KOPT-K1 (cell line): ENCODE data around the gene HS3ST5.

Experiments
- H3K27ac ChIP-seq: fragments of 200-600 bp; sonication (generic); 2 replicates; pipeline ENCODE4 v1.5.1; 2016; ENCODE audit warnings: antibody characterized with exemption, mild to moderate bottlenecking, low read depth, low read length; ENCODE audit not compliant: poor library complexity, severe bottlenecking
- H3K36me3 ChIP-seq: fragments of 200-600 bp; sonication (generic); 2 replicates; pipeline ENCODE4 v1.5.1; 2017; ENCODE audit warnings: antibody characterized with exemption, mild to moderate bottlenecking, low read length, moderate library complexity; ENCODE audit not compliant: insufficient read depth
- H3K9me3 ChIP-seq: fragments of 200-600 bp; sonication (generic); 2 replicates; pipeline ENCODE4 v1.5.1; 2017; ENCODE audit warnings: antibody characterized with exemption, low read length, mild to moderate bottlenecking; ENCODE audit not compliant: insufficient read depth, poor library complexity, severe bottlenecking

Gene HS3ST5

GRCh38 chr6:114301596-114302219 is 41.1 kb downstream of the HS3ST5 start:
- H3K36me3 ChIP-seq = no peaks in the 10 kb centered on the region
- H3K27ac ChIP-seq = no peak overlapping the region
- no peaks in the 10 kb centered on the region for H3K9me3 ChIP-seq

- H3K36me3 ChIP-seq = no peaks in the 10 kb centered on the region
- H3K27ac ChIP-seq = no peak overlapping the region
- no peaks in the 10 kb centered on the region for H3K9me3 ChIP-seq
Observed at GRCh38 chr6:114297135-114297534, 45.7 kb downstream of the HS3ST5 start.

GRCh38 chr6:114292431-114292830 is 50.4 kb downstream of the HS3ST5 start:
- no peaks in the 10 kb centered on the region for H3K9me3 ChIP-seq
- H3K36me3 ChIP-seq = no peaks in the 10 kb centered on the region
- no peak overlapping the region for H3K27ac ChIP-seq

GRCh38 chr6:114291428-114291827 is 51.4 kb downstream of the HS3ST5 start:
- H3K9me3 ChIP-seq = no peaks in the 10 kb centered on the region
- no peak overlapping the region for H3K27ac ChIP-seq
- H3K36me3 ChIP-seq = no peaks in the 10 kb centered on the region

GRCh38 chr6:114290864-114291263 is 52.0 kb downstream of the HS3ST5 start:
- Histone ChIP-seq H3K9me3 (no peaks in the 10 kb centered on the region), H3K36me3 (no peaks in the 10 kb centered on the region), H3K27ac (no peak overlapping the region)

GRCh38 chr6:114288701-114289495 is 53.9 kb downstream of the HS3ST5 start:
- no peak overlapping the region for H3K27ac ChIP-seq
- H3K9me3 ChIP-seq = no peaks in the 10 kb centered on the region
- no peaks in the 10 kb centered on the region for H3K36me3 ChIP-seq

- no peaks in the 10 kb centered on the region for H3K9me3 ChIP-seq
- no peaks in the 10 kb centered on the region for H3K36me3 ChIP-seq
- H3K27ac ChIP-seq = no peak overlapping the region
Observed at GRCh38 chr6:114287461-114287860, 55.4 kb downstream of the HS3ST5 start.

GRCh38 chr6:114286211-114286610 is 56.6 kb downstream of the HS3ST5 start:
- H3K9me3 ChIP-seq = no peaks in the 10 kb centered on the region
- H3K27ac ChIP-seq = no peak overlapping the region
- no peaks in the 10 kb centered on the region for H3K36me3 ChIP-seq

GRCh38 chr6:114284281-114284680 is 58.5 kb downstream of the HS3ST5 start:
- no peak overlapping the region for H3K27ac ChIP-seq
- no peaks in the 10 kb centered on the region for H3K36me3 ChIP-seq
- no peaks in the 10 kb centered on the region for H3K9me3 ChIP-seq

GRCh38 chr6:114282292-114282691 is 60.5 kb downstream of the HS3ST5 start:
- Histone ChIP-seq H3K36me3 (no peaks in the 10 kb centered on the region), H3K27ac (no peak overlapping the region), H3K9me3 (no peaks in the 10 kb centered on the region)

GRCh38 chr6:114281496-114281895 is 61.3 kb downstream of the HS3ST5 start:
- H3K27ac ChIP-seq = no peak overlapping the region

GRCh38 chr6:114280239-114280982 is 62.4 kb downstream of the HS3ST5 start:
- Histone ChIP-seq H3K9me3 (no peaks in the 10 kb centered on the region), H3K27ac (no peak overlapping the region), H3K36me3 (no peaks in the 10 kb centered on the region)

More at GRCh38 chr6:114281496-114281895, 61.3 kb downstream of the HS3ST5 start:
- Histone ChIP-seq H3K9me3 (no peaks in the 10 kb centered on the region), H3K36me3 (no peaks in the 10 kb centered on the region)

GRCh38 chr6:114277220-114277619 is 65.6 kb downstream of the HS3ST5 start:
- H3K9me3 ChIP-seq = no peaks in the 10 kb centered on the region
- no peak overlapping the region for H3K27ac ChIP-seq
- H3K36me3 ChIP-seq = no peaks in the 10 kb centered on the region

GRCh38 chr6:114276783-114277182 is 66.0 kb downstream of the HS3ST5 start:
- Histone ChIP-seq H3K9me3 (no peaks in the 10 kb centered on the region), H3K27ac (no peak overlapping the region), H3K36me3 (no peaks in the 10 kb centered on the region)

- Histone ChIP-seq H3K27ac (no peak overlapping the region), H3K36me3 (no peaks in the 10 kb centered on the region), H3K9me3 (no peaks in the 10 kb centered on the region)
Observed at GRCh38 chr6:114274836-114275235, 68.0 kb downstream of the HS3ST5 start.
